DND-41 (cell line): ENCODE data around the gene ARHGEF4.

ENCODE experiments used
- EZH2 ChIP-seq: IDR thresholded peaks from 3 replicates; pipeline ENCODE4 v1.6.1; 2012; ENCODE audit warnings: borderline replicate concordance, low read depth, mild to moderate bottlenecking, moderate library complexity, low read length, inconsistent platforms; ENCODE audit not compliant: severe bottlenecking
- TF ChIP-seq, protein P1 (sequence below): IDR thresholded peaks from 2 replicates; pipeline ENCODE4 v1.5.1; 2012; ENCODE audit warnings: borderline replicate concordance, low read length, moderate library complexity, mild to moderate bottlenecking; ENCODE audit not compliant: poor library complexity, severe bottlenecking; ENCODE audit errors: extremely low read depth

DNA sequence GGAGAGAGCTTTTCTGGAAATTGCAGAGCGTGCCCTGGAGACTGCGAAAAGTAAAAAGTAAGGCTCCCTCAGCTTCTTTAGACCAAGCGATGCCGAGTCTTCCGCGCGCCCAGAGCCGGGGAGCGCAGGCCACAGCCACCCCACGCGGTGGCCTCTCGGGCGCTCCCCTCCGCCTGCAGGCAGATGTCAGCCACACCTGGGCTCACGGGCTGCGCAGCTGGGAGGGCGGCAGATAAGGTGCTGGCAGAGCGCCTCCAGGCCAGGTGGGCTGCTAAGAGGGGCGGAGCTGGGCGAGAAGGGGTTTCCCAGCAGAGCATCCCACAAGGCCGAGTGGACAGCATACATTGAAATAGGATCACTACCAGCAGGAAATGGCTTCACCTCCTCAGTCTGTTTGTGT lies 81.7 kb downstream of the ARHGEF4 start:
- no peak for TF ChIP-seq EZH2
- TF ChIP-seq, protein P1, sequence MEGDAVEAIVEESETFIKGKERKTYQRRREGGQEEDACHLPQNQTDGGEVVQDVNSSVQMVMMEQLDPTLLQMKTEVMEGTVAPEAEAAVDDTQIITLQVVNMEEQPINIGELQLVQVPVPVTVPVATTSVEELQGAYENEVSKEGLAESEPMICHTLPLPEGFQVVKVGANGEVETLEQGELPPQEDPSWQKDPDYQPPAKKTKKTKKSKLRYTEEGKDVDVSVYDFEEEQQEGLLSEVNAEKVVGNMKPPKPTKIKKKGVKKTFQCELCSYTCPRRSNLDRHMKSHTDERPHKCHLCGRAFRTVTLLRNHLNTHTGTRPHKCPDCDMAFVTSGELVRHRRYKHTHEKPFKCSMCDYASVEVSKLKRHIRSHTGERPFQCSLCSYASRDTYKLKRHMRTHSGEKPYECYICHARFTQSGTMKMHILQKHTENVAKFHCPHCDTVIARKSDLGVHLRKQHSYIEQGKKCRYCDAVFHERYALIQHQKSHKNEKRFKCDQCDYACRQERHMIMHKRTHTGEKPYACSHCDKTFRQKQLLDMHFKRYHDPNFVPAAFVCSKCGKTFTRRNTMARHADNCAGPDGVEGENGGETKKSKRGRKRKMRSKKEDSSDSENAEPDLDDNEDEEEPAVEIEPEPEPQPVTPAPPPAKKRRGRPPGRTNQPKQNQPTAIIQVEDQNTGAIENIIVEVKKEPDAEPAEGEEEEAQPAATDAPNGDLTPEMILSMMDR = no peak
